ENCODE measurements around the gene VWA8.
A peak's percentile ranks its signal among the peaks of the same experiment; 100 is the strongest.

The VWA8 gene

GRCh38 chr13:41960637-41961465 is at the start of gene VWA8:
VWA8 (minus strand) TSS chr13:41961109; CDS start chr13:41961015, 94 bp downstream.
- DNase-seq (ENCODE audit: low read depth in 3 of 3, low spot score in 1 of 3) = peak; percentile 61 to 77 (median 66)

- DNase-seq (ENCODE audit: low read depth in 3 of 3, low spot score in 1 of 3) = no peak
Observed at GRCh38 chr13:42009057-42009456, 48.1 kb upstream of the VWA8 start.

- DNase-seq (ENCODE audit: low read depth in 3 of 3, low spot score in 1 of 3) = no peak
Observed at GRCh38 chr13:42007844-42008243, 46.9 kb upstream of the VWA8 start.

- DNase-seq (ENCODE audit: low read depth in 3 of 3, low spot score in 1 of 3) = no peak
Observed at GRCh38 chr13:42002066-42002465, 41.2 kb upstream of the VWA8 start.

GRCh38 chr13:42001580-42001979 is 40.7 kb upstream of the VWA8 start:
- no peak for DNase-seq (ENCODE audit: low read depth in 3 of 3, low spot score in 1 of 3)

GRCh38 chr13:42000846-42001245 is 39.9 kb upstream of the VWA8 start:
- DNase-seq (ENCODE audit: low read depth in 3 of 3, low spot score in 1 of 3) = no peak

GRCh38 chr13:41997396-41997795 is 36.5 kb upstream of the VWA8 start:
- no peak for DNase-seq (ENCODE audit: low read depth in 3 of 3, low spot score in 1 of 3)

- no peak for DNase-seq (ENCODE audit: low read depth in 3 of 3, low spot score in 1 of 3)
Observed at GRCh38 chr13:41995946-41996345, 35.0 kb upstream of the VWA8 start.

GRCh38 chr13:41995336-41995735 is 34.4 kb upstream of the VWA8 start:
- DNase-seq (ENCODE audit: low read depth in 3 of 3, low spot score in 1 of 3) = no peak

GRCh38 chr13:41994696-41995095 is 33.8 kb upstream of the VWA8 start:
- no peak for DNase-seq (ENCODE audit: low read depth in 3 of 3, low spot score in 1 of 3)

- DNase-seq (ENCODE audit: low read depth in 3 of 3, low spot score in 1 of 3) = no peak
Observed at GRCh38 chr13:41991936-41992335, 31.0 kb upstream of the VWA8 start.

- DNase-seq (ENCODE audit: low read depth in 3 of 3, low spot score in 1 of 3) = no peak
Observed at GRCh38 chr13:41988244-41988643, 27.3 kb upstream of the VWA8 start.

- no peak for DNase-seq (ENCODE audit: low read depth in 3 of 3, low spot score in 1 of 3)
Observed at GRCh38 chr13:41985788-41986508, 25.0 kb upstream of the VWA8 start.

- no peak for DNase-seq (ENCODE audit: low read depth in 3 of 3, low spot score in 1 of 3)
Observed at GRCh38 chr13:41981951-41982715, 21.2 kb upstream of the VWA8 start.

- DNase-seq (ENCODE audit: low read depth in 3 of 3, low spot score in 1 of 3) = no peak
Observed at GRCh38 chr13:41978007-41978406, 17.1 kb upstream of the VWA8 start.

GRCh38 chr13:41976476-41976875 is 15.6 kb upstream of the VWA8 start:
- DNase-seq (ENCODE audit: low read depth in 3 of 3, low spot score in 1 of 3) = no peak

- DNase-seq (ENCODE audit: low read depth in 3 of 3, low spot score in 1 of 3) = no peak
Observed at GRCh38 chr13:41974262-41974900, 13.5 kb upstream of the VWA8 start.

- DNase-seq (ENCODE audit: low read depth in 3 of 3, low spot score in 1 of 3) = no peak
Observed at GRCh38 chr13:41973247-41973741, 12.4 kb upstream of the VWA8 start.

- DNase-seq (ENCODE audit: low read depth in 3 of 3, low spot score in 1 of 3) = no peak
Observed at GRCh38 chr13:41971848-41972247, 10.9 kb upstream of the VWA8 start.

GRCh38 chr13:41970918-41971317 is 10.0 kb upstream of the VWA8 start:
- no peak for DNase-seq (ENCODE audit: low read depth in 3 of 3, low spot score in 1 of 3)

- no peak for DNase-seq (ENCODE audit: low read depth in 3 of 3, low spot score in 1 of 3)
Observed at GRCh38 chr13:41970022-41970421, 9.1 kb upstream of the VWA8 start.
